Transverse colon (tissue), 4 donors: Measurements from ENCODE around the gene ZNF423.

Source experiments
- POLR2A ChIP-seq: fragments of 450-650 bp; IDR thresholded peaks from one replicate; pipeline ENCODE4 v1.6.1; 2016; ENCODE audit warnings: antibody characterized with exemption, mild to moderate bottlenecking, moderate library complexity
- POLR2AphosphoS5 ChIP-seq, 3 donors: sonication (generic); formaldehyde crosslinking; IDR thresholded peaks; one replicate each; pipeline ENCODE4 v1.6.1; 2016; ENCODE audit warnings: antibody characterized with exemption in 3 of 3
- TF ChIP-seq, protein P1 (sequence below), 5 experiments: fragments of 200-600 bp in 3 of 5; fragments of 450-650 bp in 2 of 5; sonication (generic) in 3 of 5; IDR thresholded peaks; 1 replicate in 2 of 5; 2 replicates in 3 of 5; pipeline ENCODE4 v1.5.1; 2016 to 2017; ENCODE audit warnings: antibody characterized with exemption in 5 of 5, inconsistent platforms in 3 of 5, mild to moderate bottlenecking in 2 of 5, moderate library complexity in 1 of 5

DNA sequence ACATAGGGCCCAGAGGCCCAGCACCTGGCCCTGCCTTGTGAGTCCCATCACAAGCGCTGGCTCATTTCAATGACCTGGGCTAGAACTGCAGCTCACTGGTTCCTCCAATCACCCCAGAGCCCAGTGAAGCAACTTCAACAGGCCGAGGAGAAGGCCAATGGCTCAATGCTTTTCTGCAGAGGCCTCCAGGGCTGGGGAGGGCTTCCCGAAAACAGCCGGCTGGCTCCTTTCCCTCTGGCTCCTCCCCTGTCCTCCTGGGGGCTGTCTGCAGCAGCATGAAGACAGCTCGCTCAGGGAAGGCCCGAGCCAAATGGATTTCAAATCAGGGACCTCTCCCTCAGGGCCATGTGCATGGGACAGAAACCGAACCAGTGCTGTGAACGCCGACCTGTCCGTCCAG is 121.6 kb downstream of the ZNF423 start:
- TF ChIP-seq, protein P1, sequence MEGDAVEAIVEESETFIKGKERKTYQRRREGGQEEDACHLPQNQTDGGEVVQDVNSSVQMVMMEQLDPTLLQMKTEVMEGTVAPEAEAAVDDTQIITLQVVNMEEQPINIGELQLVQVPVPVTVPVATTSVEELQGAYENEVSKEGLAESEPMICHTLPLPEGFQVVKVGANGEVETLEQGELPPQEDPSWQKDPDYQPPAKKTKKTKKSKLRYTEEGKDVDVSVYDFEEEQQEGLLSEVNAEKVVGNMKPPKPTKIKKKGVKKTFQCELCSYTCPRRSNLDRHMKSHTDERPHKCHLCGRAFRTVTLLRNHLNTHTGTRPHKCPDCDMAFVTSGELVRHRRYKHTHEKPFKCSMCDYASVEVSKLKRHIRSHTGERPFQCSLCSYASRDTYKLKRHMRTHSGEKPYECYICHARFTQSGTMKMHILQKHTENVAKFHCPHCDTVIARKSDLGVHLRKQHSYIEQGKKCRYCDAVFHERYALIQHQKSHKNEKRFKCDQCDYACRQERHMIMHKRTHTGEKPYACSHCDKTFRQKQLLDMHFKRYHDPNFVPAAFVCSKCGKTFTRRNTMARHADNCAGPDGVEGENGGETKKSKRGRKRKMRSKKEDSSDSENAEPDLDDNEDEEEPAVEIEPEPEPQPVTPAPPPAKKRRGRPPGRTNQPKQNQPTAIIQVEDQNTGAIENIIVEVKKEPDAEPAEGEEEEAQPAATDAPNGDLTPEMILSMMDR (IDR thresholded peaks at IDR 0.05), result no peak
- TF ChIP-seq POLR2A (no peak), POLR2AphosphoS5 (IDR thresholded peaks at IDR 0.05) (no peak)
